PFSK-1 (cell line): Measurements from ENCODE around the gene PRDX1.
A peak's percentile ranks its signal among the peaks of the same experiment; 100 is the strongest.

Source experiments
- FOXP2 ChIP-seq: optimal IDR thresholded peaks from 2 replicates; pipeline ENCODE3; 2011; ENCODE audit warnings: borderline replicate concordance, control low read depth, inconsistent platforms; ENCODE audit not compliant: insufficient read depth; ENCODE audit errors: extremely low read length, extremely low read depth
- POLR2AphosphoS5 ChIP-seq: IDR thresholded peaks from 2 replicates; pipeline ENCODE4 v1.6.1; 2012; ENCODE audit warnings: low read depth, mild to moderate bottlenecking, control low read depth, low read length, moderate library complexity
- REST ChIP-seq, 2 experiments: IDR thresholded peaks; 2 replicates each; pipeline versions ENCODE4 v1.6.1 to v1.8.0; 2011 to 2012; ENCODE audit warnings: low read depth in 2 of 2, low read length in 2 of 2, control low read depth in 1 of 2, inconsistent platforms in 1 of 2, mild to moderate bottlenecking in 1 of 2, moderate library complexity in 1 of 2; ENCODE audit not compliant: insufficient read depth in 1 of 2
- SIN3A ChIP-seq: IDR thresholded peaks from 2 replicates; pipeline ENCODE4 v1.6.1; 2012; ENCODE audit warnings: mild to moderate bottlenecking, low read length, moderate library complexity, borderline replicate concordance; ENCODE audit not compliant: insufficient read depth
- TAF1 ChIP-seq: IDR thresholded peaks from 2 replicates; pipeline ENCODE4 v1.6.1; 2012; ENCODE audit warnings: low read length, control low read depth, borderline replicate concordance; ENCODE audit not compliant: insufficient read depth

The PRDX1 gene

GRCh38 chr1:45493116-45493697 lies 28.5 kb downstream of the PRDX1 start:
- TF ChIP-seq SIN3A (no peak), REST (IDR thresholded peaks at IDR 0.05; ENCODE audit: insufficient read depth in 1 of 2, low read depth in 2 of 2, low read length in 2 of 2) (no peak), FOXP2 (no peak), TAF1 (no peak), POLR2AphosphoS5 (no peak)

- TF ChIP-seq TAF1 (no peak), POLR2AphosphoS5 (no peak), FOXP2 (no peak)
Measured at GRCh38 chr1:45492691-45493090, 29.0 kb downstream of the PRDX1 start.

- no peak for TF ChIP-seq POLR2AphosphoS5
- no peak for TF ChIP-seq TAF1
- TF ChIP-seq SIN3A = no peak
- TF ChIP-seq REST (IDR thresholded peaks at IDR 0.05; ENCODE audit: insufficient read depth in 1 of 2, low read depth in 2 of 2, low read length in 2 of 2) = no peak
- no peak for TF ChIP-seq FOXP2
Measured at GRCh38 chr1:45491487-45492260, 30.0 kb downstream of the PRDX1 start.

- TF ChIP-seq TAF1 (0 out of 2 replicates have a peak, but pooled peaks have one; percentile 45), FOXP2 (no peak)
Measured at GRCh38 chr1:45490626-45491486, 30.8 kb downstream of the PRDX1 start, which contains the start of gene TESK2. Gene TESK2 (minus strand): TSS chr1:45491163. CDS start chr1:45457785, 33,378 bp downstream.

GRCh38 chr1:45490121-45490625 lies 31.5 kb downstream of the PRDX1 start:
- TF ChIP-seq TAF1 = no peak
- no peak for TF ChIP-seq REST (IDR thresholded peaks at IDR 0.05; ENCODE audit: insufficient read depth in 1 of 2, low read depth in 2 of 2, low read length in 2 of 2)
- TF ChIP-seq POLR2AphosphoS5 = no peak
- TF ChIP-seq SIN3A = no peak
- TF ChIP-seq FOXP2 = no peak
